H9 (cell line): ENCODE data around the gene FBXO31. TPM values are rescaled to one million over a fixed set of nuclear protein-coding genes. Genes with fewer than 3 reads are reported as not detected.

Experiments
- DNase-seq: peaks from one replicate; pipeline ENCODE4 v3.0.0-alpha.2; 2017
- H2AFZ ChIP-seq: one replicate; pipeline ENCODE4 v1.6.1; 2013; ENCODE audit warnings: mild to moderate bottlenecking, low read length, control low read depth, moderate library complexity
- H2AK5ac ChIP-seq: 2 replicates; pipeline ENCODE4 v1.6.1; 2013; ENCODE audit warnings: low read length, control low read depth, mixed read lengths; ENCODE audit not compliant: insufficient read length
- H2BK120ac ChIP-seq: one replicate; pipeline ENCODE4 v1.6.1; 2013; ENCODE audit warnings: low read depth, mild to moderate bottlenecking, low read length, control low read depth, inconsistent platforms; ENCODE audit not compliant: poor library complexity, severe bottlenecking
- H2BK12ac ChIP-seq: 2 replicates; pipeline ENCODE4 v1.6.1; 2013; ENCODE audit warnings: low read length, control low read depth, mixed read lengths, low read depth; ENCODE audit not compliant: insufficient read length
- H2BK15ac ChIP-seq: 2 replicates; pipeline ENCODE4 v1.6.1; 2013; ENCODE audit warnings: low read depth, low read length, control low read depth
- H2BK20ac ChIP-seq: one replicate; pipeline ENCODE4 v1.6.1; 2013; ENCODE audit warnings: low read depth, mild to moderate bottlenecking, low read length, control low read depth, inconsistent platforms; ENCODE audit not compliant: poor library complexity, severe bottlenecking
- H2BK5ac ChIP-seq: 2 replicates; pipeline ENCODE4 v1.6.1; 2013; ENCODE audit warnings: low read length, control low read depth, mixed read lengths; ENCODE audit not compliant: insufficient read length
- H3K14ac ChIP-seq: 2 replicates; pipeline ENCODE4 v1.6.1; 2013; ENCODE audit warnings: low read length, control low read depth; ENCODE audit not compliant: insufficient read depth
- H3K18ac ChIP-seq: 2 replicates; pipeline ENCODE4 v1.6.1; 2013; ENCODE audit warnings: low read depth, mild to moderate bottlenecking, mixed read lengths, low read length, control low read depth; ENCODE audit not compliant: insufficient read length
- H3K23ac ChIP-seq: 2 replicates; pipeline ENCODE4 v1.6.1; 2013; ENCODE audit warnings: low read length, control low read depth, mixed read lengths, low read depth; ENCODE audit not compliant: insufficient read length
- H3K23me2 ChIP-seq: 2 replicates; pipeline ENCODE4 v1.6.1; 2013; ENCODE audit warnings: low read depth, mild to moderate bottlenecking, mixed read lengths, low read length, control low read depth; ENCODE audit not compliant: insufficient read length, poor library complexity, severe bottlenecking
- H3K27ac ChIP-seq: 2 replicates; pipeline ENCODE4 v1.5.1; 2013; ENCODE audit warnings: low read length, control low read depth, mixed read lengths, low read depth; ENCODE audit not compliant: insufficient read length
- H3K27me3 ChIP-seq: 2 replicates; pipeline ENCODE4 v1.6.1; 2013; ENCODE audit warnings: low read length, control low read depth, inconsistent platforms; ENCODE audit not compliant: insufficient read depth
- H3K4ac ChIP-seq: 2 replicates; pipeline ENCODE4 v1.6.1; 2013; ENCODE audit warnings: low read depth, mild to moderate bottlenecking, control low read depth, inconsistent platforms, low read length, moderate library complexity
- H3K4me1 ChIP-seq: 2 replicates; pipeline ENCODE4 v1.6.1; 2013; ENCODE audit warnings: low read length, control low read depth, inconsistent platforms; ENCODE audit not compliant: insufficient read depth
- H3K4me2 ChIP-seq: 2 replicates; pipeline ENCODE4 v1.6.1; 2013; ENCODE audit warnings: low read length, control low read depth, mixed read lengths; ENCODE audit not compliant: insufficient read length, insufficient read depth
- H3K56ac ChIP-seq: 2 replicates; pipeline ENCODE4 v1.6.1; 2013; ENCODE audit warnings: low read depth, mild to moderate bottlenecking, mixed read lengths, low read length, control low read depth; ENCODE audit not compliant: insufficient read length
- H3K79me1 ChIP-seq: 2 replicates; pipeline ENCODE4 v1.6.1; 2013; ENCODE audit warnings: low read depth, mild to moderate bottlenecking, moderate library complexity, low read length, control low read depth, inconsistent platforms; ENCODE audit not compliant: insufficient read depth, poor library complexity, severe bottlenecking
- H3K79me2 ChIP-seq: 2 replicates; pipeline ENCODE4 v1.6.1; 2013; ENCODE audit warnings: low read length, control low read depth, inconsistent platforms; ENCODE audit not compliant: insufficient read depth
- H3K9ac ChIP-seq: 2 replicates; pipeline ENCODE4 v1.6.1; 2013; ENCODE audit warnings: low read length, control low read depth, mixed read lengths; ENCODE audit not compliant: insufficient read length; ENCODE audit errors: extremely low read depth
- H3K9me3 ChIP-seq: one replicate; pipeline ENCODE4 v1.6.1; 2013; ENCODE audit warnings: low read depth, low read length, inconsistent platforms; ENCODE audit not compliant: control insufficient read depth
- H3T11ph ChIP-seq: one replicate; pipeline ENCODE4 v1.6.1; 2013; ENCODE audit warnings: mild to moderate bottlenecking, low read length, control low read depth, inconsistent platforms
- H4K20me1 ChIP-seq: one replicate; pipeline ENCODE4 v1.6.1; 2013; ENCODE audit not compliant: control insufficient read depth, insufficient read length, insufficient read depth
- H4K5ac ChIP-seq: 2 replicates; pipeline ENCODE4 v1.6.1; 2013; ENCODE audit warnings: low read depth, mild to moderate bottlenecking, mixed read lengths, low read length, control low read depth; ENCODE audit not compliant: insufficient read length
- H4K8ac ChIP-seq: replicated peaks from 2 replicates; pipeline ENCODE4 v1.6.1; 2013; ENCODE audit warnings: low read length, control low read depth, mixed read lengths, low read depth; ENCODE audit not compliant: insufficient read length
- H4K91ac ChIP-seq: 2 replicates; pipeline ENCODE4 v1.6.1; 2013; ENCODE audit warnings: low read depth, mild to moderate bottlenecking, moderate library complexity, mixed read lengths, low read length, control low read depth; ENCODE audit not compliant: insufficient read length
- H3K27ac Mint-ChIP-seq, 3 experiments: 2 replicates in 2 of 3; 3 replicates in 1 of 3; pipeline ENCODE4 v1.8.0; 2020 to 2021; ENCODE audit warnings: mixed read lengths in 3 of 3, mild to moderate bottlenecking in 1 of 3, moderate library complexity in 1 of 3
- H3K27me3 Mint-ChIP-seq: 2 replicates; pipeline ENCODE4 v1.8.0; 2021; ENCODE audit warnings: low read depth, mild to moderate bottlenecking, moderate library complexity, mixed read lengths
- H3K36me3 Mint-ChIP-seq, 3 experiments: 2 replicates in 2 of 3; 3 replicates in 1 of 3; pipeline ENCODE4 v1.8.0; 2020 to 2021; ENCODE audit warnings: low read depth in 3 of 3, mixed read lengths in 3 of 3; ENCODE audit not compliant: insufficient read depth in 1 of 3
- H3K4me1 Mint-ChIP-seq, 2 experiments: 2 replicates each; pipeline ENCODE4 v1.8.0; 2020; ENCODE audit warnings: mixed read lengths in 2 of 2
- H3K4me3 Mint-ChIP-seq, 2 experiments: 2 replicates in 1 of 2; 3 replicates in 1 of 2; pipeline ENCODE4 v1.8.0; 2020 to 2021; ENCODE audit warnings: mild to moderate bottlenecking in 2 of 2, mixed read lengths in 2 of 2, moderate library complexity in 1 of 2
- H3K9me3 Mint-ChIP-seq, 2 experiments: 2 replicates in 1 of 2; 3 replicates in 1 of 2; pipeline ENCODE4 v1.8.0; 2020; ENCODE audit warnings: mild to moderate bottlenecking in 2 of 2, mixed read lengths in 2 of 2, moderate library complexity in 1 of 2
- WGBS: extraction: QIAGEN DNeasy Blood & Tissue Kit; methylation state at CpG from one replicate; pipeline ENCODE4 v1.1.7; 2013; ENCODE audit warnings: missing lambda C conversion rate, low lambda C conversion rate, mixed read lengths; ENCODE audit not compliant: insufficient read length; ENCODE audit errors: extremely low coverage; 5-methylcytosine and 5-hydroxymethylcytosine counted together
- total RNA-seq: library from RNA; stranded (reverse); gene quantifications from 2 replicates; pipeline ENCODE4 v1.2.1, GENCODE V29; 2021
- TF ChIP-seq, protein P1 (sequence below): fragments of 200-600 bp; sonication (generic); conservative IDR thresholded peaks from 3 replicates; pipeline ENCODE4 v1.8.0; 2021; ENCODE audit warnings: antibody characterized with exemption, mild to moderate bottlenecking

FBXO31 gene
- total RNA-seq, 1 experiment from 2014 or later, result 24.2 TPM

DNA sequence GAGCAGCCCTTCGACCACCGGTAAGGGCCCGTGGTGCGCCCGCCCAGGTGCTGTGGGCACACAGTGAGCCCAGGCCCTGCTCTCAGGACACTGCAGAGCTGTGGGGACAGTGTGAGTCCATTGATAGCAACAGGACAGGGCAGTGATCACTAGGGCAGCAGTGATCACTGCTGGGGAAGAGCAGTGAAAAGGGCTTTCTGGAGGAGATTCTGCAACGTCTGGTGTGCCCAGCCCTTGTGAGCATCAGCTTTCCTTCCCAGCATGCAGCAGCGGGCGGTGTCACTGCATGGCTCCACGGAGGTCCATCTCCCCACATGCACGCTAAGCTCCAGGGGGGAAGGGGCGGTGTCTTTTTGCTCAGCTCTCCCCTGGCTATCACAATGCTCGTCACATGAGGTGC lies 40.7 kb upstream of the FBXO31 start:
- H3K9ac ChIP-seq, result no peak overlapping the region
- 0 out of 5 replicates have a peak overlapping the region, but pooled peaks of 1 of the 2 experiments have one; percentile 24 for H3K4me3 Mint-ChIP-seq
- H3K27ac Mint-ChIP-seq, result peak overlapping the region in 2 of 3 experiments; percentile 46 to 80; a peak in 4 of 7 replicates

More for the DNA sequence above, 40.7 kb upstream of the FBXO31 start:
- no peak overlapping the region for H2BK15ac ChIP-seq
- H4K5ac ChIP-seq, result no peak overlapping the region
- H2AFZ ChIP-seq, result no peak overlapping the region
- DNase-seq, result no peak
- no peak overlapping the region for H2BK120ac ChIP-seq
- no CpG with 5 or more reads among the region's 12 CpGs for whole genome bisulfite sequencing
- H3K56ac ChIP-seq, result no peak overlapping the region
- H3K27ac ChIP-seq, result no peak overlapping the region
- H3K4me2 ChIP-seq, result no peak overlapping the region
- no peak overlapping the region for H2BK5ac ChIP-seq
- no peaks in the 10 kb centered on the region for H3K79me2 ChIP-seq
- TF ChIP-seq, protein P1, sequence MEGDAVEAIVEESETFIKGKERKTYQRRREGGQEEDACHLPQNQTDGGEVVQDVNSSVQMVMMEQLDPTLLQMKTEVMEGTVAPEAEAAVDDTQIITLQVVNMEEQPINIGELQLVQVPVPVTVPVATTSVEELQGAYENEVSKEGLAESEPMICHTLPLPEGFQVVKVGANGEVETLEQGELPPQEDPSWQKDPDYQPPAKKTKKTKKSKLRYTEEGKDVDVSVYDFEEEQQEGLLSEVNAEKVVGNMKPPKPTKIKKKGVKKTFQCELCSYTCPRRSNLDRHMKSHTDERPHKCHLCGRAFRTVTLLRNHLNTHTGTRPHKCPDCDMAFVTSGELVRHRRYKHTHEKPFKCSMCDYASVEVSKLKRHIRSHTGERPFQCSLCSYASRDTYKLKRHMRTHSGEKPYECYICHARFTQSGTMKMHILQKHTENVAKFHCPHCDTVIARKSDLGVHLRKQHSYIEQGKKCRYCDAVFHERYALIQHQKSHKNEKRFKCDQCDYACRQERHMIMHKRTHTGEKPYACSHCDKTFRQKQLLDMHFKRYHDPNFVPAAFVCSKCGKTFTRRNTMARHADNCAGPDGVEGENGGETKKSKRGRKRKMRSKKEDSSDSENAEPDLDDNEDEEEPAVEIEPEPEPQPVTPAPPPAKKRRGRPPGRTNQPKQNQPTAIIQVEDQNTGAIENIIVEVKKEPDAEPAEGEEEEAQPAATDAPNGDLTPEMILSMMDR, result no peak
- H2BK20ac ChIP-seq, result no peak overlapping the region
- H3K23me2 ChIP-seq, result no peaks in the 10 kb centered on the region
- H4K8ac ChIP-seq, result no peak overlapping the region
- H3K4ac ChIP-seq, result no peak overlapping the region
- no peak overlapping the region for H2AK5ac ChIP-seq
- H3K14ac ChIP-seq, result no peak overlapping the region
- H3K18ac ChIP-seq, result no peak overlapping the region
- Mint-ChIP-seq H3K4me1 (peaks cover 44 to 56% of the 10 kb centered on the region in 2 experiments), H3K27me3 (no peaks in the 10 kb centered on the region), H3K36me3 (peaks cover 25 to 50% (median 38%) of the 10 kb centered on the region in 3 experiments), H3K9me3 (no peaks in the 10 kb centered on the region; a peak in 1 of 5 replicates)
- H2BK12ac ChIP-seq, result no peak overlapping the region
- peaks cover 2% of the 10 kb centered on the region for H4K20me1 ChIP-seq
- no peaks in the 10 kb centered on the region for H3K9me3 ChIP-seq
- H3K27me3 ChIP-seq, result no peaks in the 10 kb centered on the region
- peaks cover 7% of the 10 kb centered on the region; the same call in 1 of the 2 replicates for H3K4me1 ChIP-seq
- H3T11ph ChIP-seq, result no peak overlapping the region
- H3K23ac ChIP-seq, result no peak overlapping the region
- no peak overlapping the region for H4K91ac ChIP-seq
- H3K79me1 ChIP-seq, result no peaks in the 10 kb centered on the region
